ENCODE data around the gene PPM1N.

PPM1N gene

DNA sequence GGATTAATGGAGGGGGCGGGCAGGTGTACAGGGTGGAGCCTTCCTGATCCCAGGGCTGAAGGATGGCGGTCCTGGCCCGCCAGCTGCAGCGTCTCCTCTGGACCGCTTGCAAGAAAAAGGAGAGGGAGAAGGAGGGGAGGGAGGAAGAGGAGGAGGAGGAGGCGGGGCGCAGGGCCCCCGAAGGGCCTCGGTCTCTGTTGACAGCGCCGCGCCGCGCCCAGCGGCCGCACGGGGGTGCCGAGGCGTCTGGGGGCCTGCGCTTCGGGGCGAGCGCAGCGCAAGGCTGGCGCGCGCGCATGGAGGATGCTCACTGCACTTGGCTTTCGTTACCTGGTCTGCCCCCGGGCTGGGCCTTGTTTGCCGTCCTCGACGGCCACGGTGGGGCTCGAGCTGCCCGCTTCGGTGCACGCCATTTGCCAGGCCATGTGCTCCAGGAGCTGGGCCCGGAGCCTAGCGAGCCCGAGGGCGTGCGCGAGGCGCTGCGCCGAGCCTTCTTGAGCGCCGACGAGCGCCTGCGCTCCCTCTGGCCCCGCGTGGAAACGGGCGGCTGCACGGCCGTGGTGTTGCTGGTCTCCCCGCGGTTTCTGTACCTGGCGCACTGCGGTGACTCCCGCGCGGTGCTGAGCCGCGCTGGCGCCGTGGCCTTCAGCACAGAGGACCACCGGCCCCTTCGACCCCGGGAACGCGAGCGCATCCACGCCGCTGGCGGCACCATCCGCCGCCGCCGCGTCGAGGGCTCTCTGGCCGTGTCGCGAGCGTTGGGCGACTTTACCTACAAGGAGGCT, at the start of gene PPM1N:
TSS of gene PPM1N (plus strand) at position 33 of the 785 bp plus-strand sequence. CDS start at position 63, 30 bp downstream.
- no peak for ATAC-seq
- no peak for TF ChIP-seq SNAI2 (CRISPR knock-in tag; IDR thresholded peaks at IDR 0.05)
- TF ChIP-seq GLIS3 (CRISPR knock-in tag; IDR thresholded peaks at IDR 0.05): no peak
- TF ChIP-seq, protein P1, sequence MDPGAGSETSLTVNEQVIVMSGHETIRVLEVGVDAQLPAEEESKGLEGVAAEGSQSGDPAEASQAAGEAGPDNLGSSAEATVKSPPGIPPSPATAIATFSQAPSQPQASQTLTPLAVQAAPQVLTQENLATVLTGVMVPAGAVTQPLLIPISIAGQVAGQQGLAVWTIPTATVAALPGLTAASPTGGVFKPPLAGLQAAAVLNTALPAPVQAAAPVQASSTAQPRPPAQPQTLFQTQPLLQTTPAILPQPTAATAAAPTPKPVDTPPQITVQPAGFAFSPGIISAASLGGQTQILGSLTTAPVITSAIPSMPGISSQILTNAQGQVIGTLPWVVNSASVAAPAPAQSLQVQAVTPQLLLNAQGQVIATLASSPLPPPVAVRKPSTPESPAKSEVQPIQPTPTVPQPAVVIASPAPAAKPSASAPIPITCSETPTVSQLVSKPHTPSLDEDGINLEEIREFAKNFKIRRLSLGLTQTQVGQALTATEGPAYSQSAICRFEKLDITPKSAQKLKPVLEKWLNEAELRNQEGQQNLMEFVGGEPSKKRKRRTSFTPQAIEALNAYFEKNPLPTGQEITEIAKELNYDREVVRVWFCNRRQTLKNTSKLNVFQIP (CRISPR knock-in tag; IDR thresholded peaks at IDR 0.05; ENCODE audit: borderline replicate concordance, low read depth): no peak
- TF ChIP-seq ZNF8 (CRISPR knock-in tag; IDR thresholded peaks at IDR 0.05): no peak
- no peak for TF ChIP-seq ARNTL (CRISPR knock-in tag; IDR thresholded peaks at IDR 0.05; ENCODE audit: borderline replicate concordance, low read depth)
- no peak for TF ChIP-seq BACH2 (CRISPR knock-in tag; IDR thresholded peaks at IDR 0.05; ENCODE audit: borderline replicate concordance)
- no peak for TF ChIP-seq CSDC2 (CRISPR knock-in tag; IDR thresholded peaks at IDR 0.05)
- TF ChIP-seq, protein P2, sequence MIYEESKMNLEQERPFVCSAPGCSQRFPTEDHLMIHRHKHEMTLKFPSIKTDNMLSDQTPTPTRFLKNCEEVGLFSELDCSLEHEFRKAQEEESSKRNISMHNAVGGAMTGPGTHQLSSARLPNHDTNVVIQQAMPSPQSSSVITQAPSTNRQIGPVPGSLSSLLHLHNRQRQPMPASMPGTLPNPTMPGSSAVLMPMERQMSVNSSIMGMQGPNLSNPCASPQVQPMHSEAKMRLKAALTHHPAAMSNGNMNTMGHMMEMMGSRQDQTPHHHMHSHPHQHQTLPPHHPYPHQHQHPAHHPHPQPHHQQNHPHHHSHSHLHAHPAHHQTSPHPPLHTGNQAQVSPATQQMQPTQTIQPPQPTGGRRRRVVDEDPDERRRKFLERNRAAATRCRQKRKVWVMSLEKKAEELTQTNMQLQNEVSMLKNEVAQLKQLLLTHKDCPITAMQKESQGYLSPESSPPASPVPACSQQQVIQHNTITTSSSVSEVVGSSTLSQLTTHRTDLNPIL (CRISPR knock-in tag; IDR thresholded peaks at IDR 0.05; ENCODE audit: low read depth): no peak
- TF ChIP-seq PPARA (CRISPR knock-in tag; IDR thresholded peaks at IDR 0.05; ENCODE audit: borderline replicate concordance): no peak
- TF ChIP-seq, protein P3, sequence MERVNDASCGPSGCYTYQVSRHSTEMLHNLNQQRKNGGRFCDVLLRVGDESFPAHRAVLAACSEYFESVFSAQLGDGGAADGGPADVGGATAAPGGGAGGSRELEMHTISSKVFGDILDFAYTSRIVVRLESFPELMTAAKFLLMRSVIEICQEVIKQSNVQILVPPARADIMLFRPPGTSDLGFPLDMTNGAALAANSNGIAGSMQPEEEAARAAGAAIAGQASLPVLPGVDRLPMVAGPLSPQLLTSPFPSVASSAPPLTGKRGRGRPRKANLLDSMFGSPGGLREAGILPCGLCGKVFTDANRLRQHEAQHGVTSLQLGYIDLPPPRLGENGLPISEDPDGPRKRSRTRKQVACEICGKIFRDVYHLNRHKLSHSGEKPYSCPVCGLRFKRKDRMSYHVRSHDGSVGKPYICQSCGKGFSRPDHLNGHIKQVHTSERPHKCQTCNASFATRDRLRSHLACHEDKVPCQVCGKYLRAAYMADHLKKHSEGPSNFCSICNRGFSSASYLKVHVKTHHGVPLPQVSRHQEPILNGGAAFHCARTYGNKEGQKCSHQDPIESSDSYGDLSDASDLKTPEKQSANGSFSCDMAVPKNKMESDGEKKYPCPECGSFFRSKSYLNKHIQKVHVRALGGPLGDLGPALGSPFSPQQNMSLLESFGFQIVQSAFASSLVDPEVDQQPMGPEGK (CRISPR knock-in tag; IDR thresholded peaks at IDR 0.05; ENCODE audit: borderline replicate concordance): no peak
- TF ChIP-seq ZFP30 (CRISPR knock-in tag; IDR thresholded peaks at IDR 0.05): no peak
- TF ChIP-seq, protein P4, sequence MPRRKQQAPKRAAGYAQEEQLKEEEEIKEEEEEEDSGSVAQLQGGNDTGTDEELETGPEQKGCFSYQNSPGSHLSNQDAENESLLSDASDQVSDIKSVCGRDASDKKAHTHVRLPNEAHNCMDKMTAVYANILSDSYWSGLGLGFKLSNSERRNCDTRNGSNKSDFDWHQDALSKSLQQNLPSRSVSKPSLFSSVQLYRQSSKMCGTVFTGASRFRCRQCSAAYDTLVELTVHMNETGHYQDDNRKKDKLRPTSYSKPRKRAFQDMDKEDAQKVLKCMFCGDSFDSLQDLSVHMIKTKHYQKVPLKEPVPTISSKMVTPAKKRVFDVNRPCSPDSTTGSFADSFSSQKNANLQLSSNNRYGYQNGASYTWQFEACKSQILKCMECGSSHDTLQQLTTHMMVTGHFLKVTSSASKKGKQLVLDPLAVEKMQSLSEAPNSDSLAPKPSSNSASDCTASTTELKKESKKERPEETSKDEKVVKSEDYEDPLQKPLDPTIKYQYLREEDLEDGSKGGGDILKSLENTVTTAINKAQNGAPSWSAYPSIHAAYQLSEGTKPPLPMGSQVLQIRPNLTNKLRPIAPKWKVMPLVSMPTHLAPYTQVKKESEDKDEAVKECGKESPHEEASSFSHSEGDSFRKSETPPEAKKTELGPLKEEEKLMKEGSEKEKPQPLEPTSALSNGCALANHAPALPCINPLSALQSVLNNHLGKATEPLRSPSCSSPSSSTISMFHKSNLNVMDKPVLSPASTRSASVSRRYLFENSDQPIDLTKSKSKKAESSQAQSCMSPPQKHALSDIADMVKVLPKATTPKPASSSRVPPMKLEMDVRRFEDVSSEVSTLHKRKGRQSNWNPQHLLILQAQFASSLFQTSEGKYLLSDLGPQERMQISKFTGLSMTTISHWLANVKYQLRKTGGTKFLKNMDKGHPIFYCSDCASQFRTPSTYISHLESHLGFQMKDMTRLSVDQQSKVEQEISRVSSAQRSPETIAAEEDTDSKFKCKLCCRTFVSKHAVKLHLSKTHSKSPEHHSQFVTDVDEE (CRISPR knock-in tag; IDR thresholded peaks at IDR 0.05): no peak
- no peak for TF ChIP-seq ZFP3 (CRISPR knock-in tag; IDR thresholded peaks at IDR 0.05)

GRCh38 chr19:45448887-45449299, 49.4 kb upstream of the PPM1N start:
- no peak for TF ChIP-seq ARNTL (CRISPR knock-in tag; IDR thresholded peaks at IDR 0.05; ENCODE audit: borderline replicate concordance, low read depth)
- no peak for TF ChIP-seq RARB (CRISPR knock-in tag; IDR thresholded peaks at IDR 0.05)
- no peak for ATAC-seq

GRCh38 chr19:45450012-45450333, 48.3 kb upstream of the PPM1N start:
- ATAC-seq: peak; percentile 6; the same call in 2 of the 3 replicates
- TF ChIP-seq, protein P1 (CRISPR knock-in tag; IDR thresholded peaks at IDR 0.05; ENCODE audit: borderline replicate concordance, low read depth): no peak
- TF ChIP-seq PPARA (CRISPR knock-in tag; IDR thresholded peaks at IDR 0.05; ENCODE audit: borderline replicate concordance) (no peak), TOX (CRISPR knock-in tag; IDR thresholded peaks at IDR 0.05; ENCODE audit: borderline replicate concordance) (no peak), BACH2 (CRISPR knock-in tag; IDR thresholded peaks at IDR 0.05; ENCODE audit: borderline replicate concordance) (no peak), TCF4 (CRISPR knock-in tag; IDR thresholded peaks at IDR 0.05; ENCODE audit: borderline replicate concordance) (no peak), ZNF565 (CRISPR knock-in tag; conservative IDR thresholded peaks at IDR 0.05; ENCODE audit: low read depth) (no peak), ARNTL (CRISPR knock-in tag; IDR thresholded peaks at IDR 0.05; ENCODE audit: borderline replicate concordance, low read depth) (no peak), ESRRG (CRISPR knock-in tag; IDR thresholded peaks at IDR 0.05) (no peak), ZNF8 (CRISPR knock-in tag; IDR thresholded peaks at IDR 0.05) (no peak), GLIS3 (CRISPR knock-in tag; IDR thresholded peaks at IDR 0.05) (no peak), ISL1 (CRISPR knock-in tag; IDR thresholded peaks at IDR 0.05) (no peak), RARB (CRISPR knock-in tag; IDR thresholded peaks at IDR 0.05) (no peak), CSDC2 (CRISPR knock-in tag; IDR thresholded peaks at IDR 0.05) (no peak), ZFP3 (CRISPR knock-in tag; IDR thresholded peaks at IDR 0.05) (no peak)
- TF ChIP-seq, protein P3 (CRISPR knock-in tag; IDR thresholded peaks at IDR 0.05; ENCODE audit: borderline replicate concordance): no peak
- TF ChIP-seq, protein P2 (CRISPR knock-in tag; IDR thresholded peaks at IDR 0.05; ENCODE audit: low read depth): no peak
- TF ChIP-seq, protein P4 (CRISPR knock-in tag; IDR thresholded peaks at IDR 0.05): no peak

Data from SK-N-SH treated with all-trans-retinoic acid at 6 μM for 48 hours (cell line).